GM12864 (cell line): Measurements from ENCODE around the gene GRIN2A.

Experiments
- DNase-seq: peaks from one replicate; pipeline ENCODE4 v3.0.0-alpha.2; 2011; ENCODE audit warnings: low read depth
- H3K4me3 ChIP-seq: 2 replicates; pipeline ENCODE4 v1.5.1; 2011; ENCODE audit warnings: mild to moderate bottlenecking, low read depth, low read length, control low read depth
- TF ChIP-seq, protein P1 (sequence below): IDR thresholded peaks from 2 replicates; pipeline ENCODE4 v1.5.1; 2011; ENCODE audit warnings: low read depth, mild to moderate bottlenecking, moderate library complexity, low read length, control low read depth, inconsistent platforms; ENCODE audit errors: missing control alignments

Gene GRIN2A

GRCh38 chr16:10178080-10178479, 4.1 kb downstream of the GRIN2A start:
- DNase-seq = no peak
- TF ChIP-seq, protein P1, sequence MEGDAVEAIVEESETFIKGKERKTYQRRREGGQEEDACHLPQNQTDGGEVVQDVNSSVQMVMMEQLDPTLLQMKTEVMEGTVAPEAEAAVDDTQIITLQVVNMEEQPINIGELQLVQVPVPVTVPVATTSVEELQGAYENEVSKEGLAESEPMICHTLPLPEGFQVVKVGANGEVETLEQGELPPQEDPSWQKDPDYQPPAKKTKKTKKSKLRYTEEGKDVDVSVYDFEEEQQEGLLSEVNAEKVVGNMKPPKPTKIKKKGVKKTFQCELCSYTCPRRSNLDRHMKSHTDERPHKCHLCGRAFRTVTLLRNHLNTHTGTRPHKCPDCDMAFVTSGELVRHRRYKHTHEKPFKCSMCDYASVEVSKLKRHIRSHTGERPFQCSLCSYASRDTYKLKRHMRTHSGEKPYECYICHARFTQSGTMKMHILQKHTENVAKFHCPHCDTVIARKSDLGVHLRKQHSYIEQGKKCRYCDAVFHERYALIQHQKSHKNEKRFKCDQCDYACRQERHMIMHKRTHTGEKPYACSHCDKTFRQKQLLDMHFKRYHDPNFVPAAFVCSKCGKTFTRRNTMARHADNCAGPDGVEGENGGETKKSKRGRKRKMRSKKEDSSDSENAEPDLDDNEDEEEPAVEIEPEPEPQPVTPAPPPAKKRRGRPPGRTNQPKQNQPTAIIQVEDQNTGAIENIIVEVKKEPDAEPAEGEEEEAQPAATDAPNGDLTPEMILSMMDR = no peak
- no peak overlapping the region for H3K4me3 ChIP-seq

- TF ChIP-seq, protein P1 = no peak
- no peak overlapping the region for H3K4me3 ChIP-seq
- no peak for DNase-seq
These were observed 9.2 kb downstream of the GRIN2A start for GRCh38 chr16:10172848-10173655.

GRCh38 chr16:10171221-10171620, 11.0 kb downstream of the GRIN2A start:
- DNase-seq = no peak
- TF ChIP-seq, protein P1 = no peak
- no peak overlapping the region for H3K4me3 ChIP-seq

DNA sequence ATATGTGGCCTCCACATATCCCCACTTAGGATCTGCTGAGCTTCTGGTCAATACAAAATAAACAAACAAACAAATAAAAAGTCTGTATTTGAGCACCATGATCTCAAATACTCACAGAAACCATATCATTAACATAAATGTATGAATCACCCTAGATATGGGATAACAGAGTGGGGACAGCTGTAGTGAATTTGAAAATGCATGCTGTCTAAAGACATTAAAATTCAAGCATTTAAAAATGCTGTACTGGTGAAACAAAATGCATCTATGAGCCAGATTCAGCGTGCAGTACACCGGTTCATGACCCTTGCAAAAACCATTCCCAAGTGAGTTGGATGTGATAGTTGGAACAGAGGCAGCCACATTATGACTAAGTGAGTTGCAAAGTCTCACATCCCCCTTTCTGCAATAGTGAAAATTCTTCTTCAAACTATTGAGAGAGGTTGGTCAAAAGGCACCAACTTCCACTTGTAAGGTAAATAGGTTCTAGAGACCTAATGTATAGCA, 12.3 kb downstream of the GRIN2A start:
- DNase-seq = no peak
- TF ChIP-seq, protein P1 = no peak
- no peak overlapping the region for H3K4me3 ChIP-seq

DNA sequence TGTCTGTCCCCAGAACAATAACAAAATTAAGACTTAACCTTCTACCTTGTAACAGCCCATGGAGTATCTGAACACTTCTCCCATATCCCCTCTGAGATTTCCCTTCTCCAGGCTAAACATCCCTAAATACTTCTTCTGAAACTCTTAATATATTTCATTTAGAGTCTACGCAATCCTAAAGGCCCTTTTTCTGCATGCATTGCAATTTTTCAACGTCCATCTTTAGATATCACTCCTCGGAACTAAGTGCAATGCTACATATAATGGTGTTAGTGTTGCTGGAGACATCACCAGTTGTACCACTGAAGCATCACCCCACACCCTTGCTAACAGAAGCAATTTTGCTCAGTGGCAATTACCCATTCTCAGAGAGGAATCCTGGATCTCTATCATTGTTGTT, 13.2 kb downstream of the GRIN2A start:
- H3K4me3 ChIP-seq = no peak overlapping the region
- TF ChIP-seq, protein P1 = no peak

GRCh38 chr16:10168258-10168657, 14.0 kb downstream of the GRIN2A start:
- no peak overlapping the region for H3K4me3 ChIP-seq
- TF ChIP-seq, protein P1 = no peak
- no peak for DNase-seq

More for the DNA sequence above, 13.2 kb downstream of the GRIN2A start:
- DNase-seq = no peak

DNA sequence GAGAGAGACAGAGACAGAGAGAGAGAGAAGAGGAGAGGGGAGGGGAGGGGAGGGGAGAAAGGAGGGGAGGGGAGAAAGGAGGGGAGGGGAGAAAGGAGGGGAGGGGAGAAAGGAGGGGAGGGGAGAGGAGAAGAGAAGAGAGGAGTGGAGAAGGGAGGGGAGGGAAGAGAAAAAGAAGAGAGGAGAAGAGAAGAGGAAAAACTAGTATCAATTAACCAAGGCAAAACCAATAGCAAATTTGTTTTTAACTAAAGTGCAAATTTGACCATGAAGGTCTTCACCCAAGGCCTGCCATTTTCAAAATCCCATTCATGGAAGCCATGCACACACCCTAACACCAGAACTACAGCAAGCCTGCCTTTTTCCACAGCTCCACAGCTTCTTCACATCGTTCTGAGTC, 16.6 kb downstream of the GRIN2A start:
- H3K4me3 ChIP-seq = no peak overlapping the region
- DNase-seq = no peak

More for the DNA sequence above, 16.6 kb downstream of the GRIN2A start:
- TF ChIP-seq, protein P1 = no peak
